GM20000 (cell line): ENCODE data around the gene FBXO42.

Experiments used
- DNase-seq: peaks from one replicate; pipeline ENCODE4 v3.0.0; 2012; ENCODE audit warnings: low spot score
- CTCF ChIP-seq: IDR thresholded peaks from 2 replicates; pipeline ENCODE4 v1.5.1; 2012; ENCODE audit warnings: mild to moderate bottlenecking, control low read depth; ENCODE audit errors: extremely low read depth, missing control alignments

The FBXO42 gene

GRCh38 chr1:16380868-16381267 is 28.6 kb upstream of the FBXO42 start:
- DNase-seq, result no peak
- no peak for TF ChIP-seq CTCF

- no peak for DNase-seq
- no peak for TF ChIP-seq CTCF
Measured at GRCh38 chr1:16378443-16378842, 26.2 kb upstream of the FBXO42 start.

- DNase-seq, result no peak
- no peak for TF ChIP-seq CTCF
Measured at GRCh38 chr1:16376971-16377370, 24.7 kb upstream of the FBXO42 start.

GRCh38 chr1:16375521-16376340 is 23.5 kb upstream of the FBXO42 start:
- no peak for TF ChIP-seq CTCF
- no peak for DNase-seq

- TF ChIP-seq CTCF, result no peak
- DNase-seq, result no peak
Measured at GRCh38 chr1:16374266-16374665, 22.0 kb upstream of the FBXO42 start.

GRCh38 chr1:16372535-16373285 is 20.4 kb upstream of the FBXO42 start:
- DNase-seq, result no peak
- TF ChIP-seq CTCF, result no peak

GRCh38 chr1:16371725-16372124 is 19.4 kb upstream of the FBXO42 start:
- TF ChIP-seq CTCF, result no peak
- DNase-seq, result no peak
